KG1 (cell line): Measurements from ENCODE around the gene SPNS1.
"Not testable (repeated sequence)": the region's sequence is repeated elsewhere in the genome, so short reads cannot be mapped to it uniquely, and the experiment has no call there.

ENCODE experiments used
- DNase-seq: peaks from one replicate; lab custom pipeline; 2025; lab: John Stamatoyannopoulos, UW

Gene SPNS1

DNA sequence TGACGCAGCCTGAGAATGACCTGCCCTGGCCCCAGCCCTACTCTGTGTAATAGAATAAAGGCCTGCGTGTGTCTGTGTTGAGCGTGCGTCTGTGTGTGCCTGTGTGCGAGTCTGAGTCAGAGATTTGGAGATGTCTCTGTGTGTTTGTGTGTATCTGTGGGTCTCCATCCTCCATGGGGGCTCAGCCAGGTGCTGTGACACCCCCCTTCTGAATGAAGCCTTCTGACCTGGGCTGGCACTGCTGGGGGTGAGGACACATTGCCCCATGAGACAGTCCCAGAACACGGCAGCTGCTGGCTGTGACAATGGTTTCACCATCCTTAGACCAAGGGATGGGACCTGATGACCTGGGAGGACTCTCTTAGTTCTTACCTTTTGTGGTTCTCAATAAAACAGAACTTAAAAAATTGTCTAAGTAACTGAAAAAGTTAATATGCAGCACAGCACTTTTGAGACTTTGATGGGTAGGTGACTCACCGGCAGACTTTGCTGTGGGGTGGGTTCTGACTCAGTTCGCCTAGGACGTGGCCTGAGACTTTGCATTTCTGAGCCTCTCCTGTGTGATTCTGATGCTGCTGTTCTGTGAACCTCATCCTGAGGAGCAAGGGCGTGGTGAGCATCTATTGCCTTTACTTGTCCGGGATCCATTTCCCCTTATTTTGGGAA lies 15.9 kb downstream of the SPNS1 start:
- no peak for DNase-seq

DNA sequence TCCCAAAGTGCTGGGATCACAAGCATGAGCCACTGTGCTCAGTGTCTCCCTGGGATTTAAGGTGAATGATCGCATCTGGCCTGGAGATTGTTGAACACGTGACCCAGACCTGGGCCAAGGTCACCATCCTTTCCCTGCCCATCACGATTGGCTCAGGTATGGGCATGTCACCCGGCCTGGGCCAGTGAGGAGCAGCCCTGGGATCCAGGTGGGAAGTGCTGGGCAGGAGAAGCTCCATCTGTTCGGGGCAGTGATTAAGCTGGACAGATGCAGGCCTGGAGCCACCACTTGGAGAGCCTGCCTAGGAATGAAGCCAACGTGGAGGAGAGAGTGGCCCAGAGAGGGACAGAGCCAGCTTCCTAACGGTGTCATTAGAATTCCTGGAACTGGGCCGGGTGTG lies 17.1 kb downstream of the SPNS1 start:
- no peak for DNase-seq

DNA sequence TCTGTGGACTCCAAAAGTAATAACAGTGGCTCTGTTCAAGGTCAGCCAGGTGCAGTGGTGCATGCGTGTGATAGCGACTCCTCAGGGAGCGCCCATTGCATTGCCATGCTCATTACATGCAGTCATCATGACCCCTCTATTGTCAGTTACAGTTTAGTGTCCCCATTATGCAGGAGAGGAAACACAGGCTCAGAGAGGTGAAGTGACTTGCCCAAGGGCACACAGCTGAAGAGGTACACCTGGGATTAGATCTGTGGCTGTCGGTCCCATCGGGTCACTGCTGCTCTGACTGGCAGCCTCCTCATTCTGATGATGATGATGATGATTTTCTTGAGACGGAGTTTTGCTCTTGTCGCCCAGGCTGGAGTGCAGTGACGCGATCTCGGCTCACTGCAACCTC lies 17.9 kb downstream of the SPNS1 start:
- DNase-seq = no peak

DNA sequence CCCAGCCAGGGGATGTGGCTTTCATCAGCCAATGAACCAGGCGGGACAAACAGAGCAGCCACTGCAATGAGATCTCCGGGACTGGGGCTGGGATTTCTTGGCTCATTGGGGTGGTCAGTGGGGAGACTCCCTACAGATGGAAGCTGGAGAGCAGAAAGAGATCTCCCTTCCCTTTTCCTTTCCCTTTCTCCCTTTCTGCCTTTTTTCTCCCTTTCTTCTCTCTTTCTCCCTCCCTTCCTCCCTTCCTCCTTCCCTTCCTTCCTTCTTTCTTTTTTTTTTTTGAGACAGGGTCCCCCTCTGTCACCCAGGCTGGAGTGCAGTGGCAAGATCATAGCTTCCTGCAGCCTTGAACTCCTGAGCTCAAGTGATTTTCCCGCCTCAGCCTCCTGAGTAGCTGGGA lies 24.3 kb downstream of the SPNS1 start:
- no peak for DNase-seq

DNA sequence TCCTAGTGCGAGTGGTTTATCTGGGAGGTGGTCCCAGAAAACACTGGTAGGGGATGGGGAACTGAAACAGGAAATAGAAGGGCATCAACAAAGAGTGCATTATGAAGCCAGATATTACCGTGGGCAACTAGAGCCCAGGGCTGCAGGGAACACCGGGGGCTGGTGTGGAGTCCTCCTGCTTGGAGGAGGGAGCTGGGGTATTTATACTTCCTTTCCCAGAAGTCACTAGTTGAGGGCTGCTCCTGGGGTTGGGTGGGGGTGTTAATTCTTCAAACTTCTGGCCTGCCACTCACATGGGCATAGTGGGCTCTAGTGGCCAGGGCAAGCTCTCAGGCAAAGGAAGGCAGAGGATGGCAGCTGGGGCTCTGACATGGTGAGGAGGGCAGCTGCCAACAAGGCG lies 25.0 kb downstream of the SPNS1 start:
- DNase-seq = no peak

DNA sequence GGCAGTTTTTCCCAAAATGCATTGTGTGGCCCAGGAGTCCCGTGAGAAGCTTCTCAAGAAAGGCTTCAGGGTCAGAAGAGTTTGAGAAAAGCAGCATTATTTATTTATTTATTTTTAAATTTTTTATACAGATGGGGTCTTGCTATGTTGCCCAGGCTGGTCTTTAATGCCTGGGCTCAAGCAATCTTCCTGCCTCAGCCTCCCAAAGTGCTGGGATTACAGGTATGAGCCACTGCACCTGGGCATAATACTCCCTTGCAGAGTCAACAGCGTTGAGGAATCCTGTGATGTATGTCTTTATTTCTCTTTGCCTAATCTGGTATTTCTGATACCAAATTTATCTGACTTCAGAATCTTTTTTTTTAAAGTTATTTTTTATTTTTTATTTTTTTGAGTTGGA lies 25.4 kb downstream of the SPNS1 start:
- no peak for DNase-seq

DNA sequence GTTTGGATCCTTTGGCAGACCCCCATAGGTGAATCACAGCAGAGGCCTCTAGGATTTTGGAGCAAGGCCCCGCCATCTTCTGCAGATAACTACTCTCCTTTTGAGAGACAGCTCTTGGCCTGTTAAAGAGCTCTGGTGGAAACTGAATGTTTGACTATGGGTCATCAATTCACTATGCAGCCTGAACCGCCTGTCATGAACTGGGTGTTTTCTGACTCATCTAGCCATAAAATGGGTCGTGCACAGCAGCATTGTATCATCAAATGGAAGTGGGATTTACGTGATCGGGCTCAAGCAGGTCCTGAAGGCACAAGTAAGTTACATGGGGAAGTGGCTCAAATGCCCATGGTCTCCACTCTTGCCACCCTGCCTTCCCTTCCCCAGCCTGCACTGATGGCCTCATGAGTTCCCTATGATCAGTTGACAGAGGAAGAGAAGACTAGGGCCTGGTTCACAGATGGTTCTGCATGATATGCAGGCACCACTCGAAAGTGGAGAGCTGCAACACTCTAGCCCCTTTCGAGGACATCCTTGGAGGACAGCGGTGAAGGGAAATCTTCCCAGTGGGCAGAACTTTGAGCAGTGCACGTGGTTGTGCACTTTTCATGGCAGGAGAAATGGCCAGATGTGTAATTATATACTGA lies 30.0 kb downstream of the SPNS1 start:
- DNase-seq = not testable (repeated sequence)

DNA sequence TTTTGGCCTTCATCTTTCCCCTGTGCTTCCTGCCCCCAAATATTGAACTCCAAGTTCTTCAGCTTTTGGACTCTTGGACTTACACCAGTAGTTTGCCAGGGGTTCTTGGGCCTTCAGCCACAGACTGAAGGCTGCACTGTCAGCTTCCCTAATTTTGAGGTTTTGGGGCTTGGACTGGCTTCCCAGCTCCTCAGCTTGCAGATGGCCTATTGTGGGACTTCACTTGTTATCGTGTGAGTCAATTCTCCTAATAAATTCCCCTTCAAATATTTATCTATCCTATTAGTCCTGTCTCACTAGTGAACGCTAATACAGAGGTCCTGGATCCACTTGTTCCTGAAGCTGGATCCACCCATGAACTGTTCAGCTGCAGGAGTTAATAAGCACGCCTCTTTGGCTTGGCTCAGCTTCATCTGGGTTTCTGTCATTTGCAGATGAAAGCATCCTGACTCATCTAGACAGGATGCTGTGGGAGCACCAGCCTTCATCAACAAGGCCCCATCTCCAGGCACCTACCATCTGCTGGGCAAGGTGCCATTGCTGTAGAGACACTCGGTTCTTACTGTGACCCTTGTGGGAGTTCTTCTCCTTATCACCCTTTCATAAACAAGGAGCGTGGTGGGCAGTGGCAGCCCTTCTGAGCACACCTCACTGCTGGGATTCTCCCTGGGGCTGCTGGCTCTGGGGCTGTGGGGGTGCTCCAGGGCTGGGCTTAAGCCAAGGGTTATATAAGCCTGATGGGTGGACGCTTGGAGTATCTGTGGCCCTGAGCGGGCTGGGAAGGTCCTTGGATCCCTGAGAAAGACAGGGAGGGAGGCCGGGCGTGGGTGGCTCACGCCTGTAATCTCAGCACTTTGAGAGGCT lies 33.4 kb downstream of the SPNS1 start:
- DNase-seq = peak; percentile 25

DNA sequence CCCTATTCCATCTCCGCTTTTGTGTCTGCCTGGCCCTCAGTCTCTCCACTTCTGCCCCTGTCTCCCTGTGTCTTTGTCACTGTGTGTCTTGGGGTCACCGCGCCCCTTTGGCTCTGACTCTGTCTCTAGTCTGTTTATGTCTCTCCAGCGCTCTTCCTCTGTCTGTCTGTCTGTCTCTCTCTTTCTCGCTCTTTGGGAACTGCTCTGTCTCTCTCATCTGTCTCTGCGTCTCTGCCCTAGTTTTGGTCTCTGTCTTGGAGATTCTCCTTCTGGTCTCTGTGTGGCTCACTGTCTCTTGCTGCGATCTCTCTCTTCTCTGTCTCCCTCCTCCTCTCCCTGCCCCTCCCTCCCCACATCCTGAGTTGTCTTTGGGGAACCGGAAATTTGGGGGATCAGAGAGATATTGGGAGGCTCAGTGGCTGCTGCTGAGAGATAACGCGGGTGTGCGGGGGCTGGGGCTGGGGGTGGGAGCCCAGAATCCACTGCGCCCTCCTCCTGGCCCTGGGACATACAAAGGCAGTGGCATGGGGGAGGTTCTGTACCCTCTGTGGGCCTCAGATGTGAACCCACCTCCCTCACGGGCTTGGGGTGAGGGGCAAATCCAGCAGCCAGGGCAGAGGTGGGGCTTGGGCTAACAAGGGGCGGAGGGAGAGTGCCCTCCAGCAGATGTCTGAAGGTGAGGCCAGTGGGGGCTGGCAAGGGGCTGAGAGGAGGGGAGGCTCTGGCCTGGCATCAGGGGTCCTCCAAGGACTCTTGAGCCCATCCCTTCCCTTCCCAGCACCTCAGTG lies 34.7 kb downstream of the SPNS1 start:
- DNase-seq = peak; percentile 52

DNA sequence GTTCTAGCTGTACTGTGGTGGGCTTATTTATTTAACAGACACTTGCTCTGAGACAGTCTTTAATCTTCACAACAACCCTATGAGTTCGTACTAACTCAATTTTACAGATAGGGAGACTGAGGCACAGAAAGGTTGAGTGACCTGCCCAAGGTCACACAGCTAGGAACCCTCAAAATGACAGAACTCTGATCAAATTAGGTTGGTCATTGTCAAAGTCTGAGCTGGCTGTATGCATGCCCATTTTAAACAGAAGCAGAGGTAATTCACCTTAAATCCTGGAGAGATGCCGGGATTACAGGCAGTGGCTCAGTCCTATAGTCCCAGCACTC lies 35.2 kb downstream of the SPNS1 start:
- DNase-seq = no peak

DNA sequence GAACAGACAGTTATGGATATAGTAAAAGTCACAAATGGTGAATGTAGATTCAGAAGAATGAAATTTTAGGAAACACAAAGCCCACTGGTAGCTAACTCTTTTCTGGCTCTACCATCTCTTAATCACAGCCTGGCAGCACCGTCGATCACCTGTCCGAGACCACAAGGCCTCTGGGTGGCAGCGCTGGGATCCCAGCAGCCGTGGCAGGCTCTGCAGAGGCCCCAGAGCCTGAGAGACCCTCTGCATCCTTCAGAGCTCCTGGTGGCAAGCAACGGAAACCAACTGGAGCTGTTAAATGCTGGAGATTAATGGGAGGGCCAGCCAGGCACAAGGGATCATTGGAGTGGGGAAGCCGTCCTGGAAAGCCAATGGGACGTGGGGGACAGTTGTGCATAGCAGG lies 36.5 kb downstream of the SPNS1 start:
- no peak for DNase-seq

DNA sequence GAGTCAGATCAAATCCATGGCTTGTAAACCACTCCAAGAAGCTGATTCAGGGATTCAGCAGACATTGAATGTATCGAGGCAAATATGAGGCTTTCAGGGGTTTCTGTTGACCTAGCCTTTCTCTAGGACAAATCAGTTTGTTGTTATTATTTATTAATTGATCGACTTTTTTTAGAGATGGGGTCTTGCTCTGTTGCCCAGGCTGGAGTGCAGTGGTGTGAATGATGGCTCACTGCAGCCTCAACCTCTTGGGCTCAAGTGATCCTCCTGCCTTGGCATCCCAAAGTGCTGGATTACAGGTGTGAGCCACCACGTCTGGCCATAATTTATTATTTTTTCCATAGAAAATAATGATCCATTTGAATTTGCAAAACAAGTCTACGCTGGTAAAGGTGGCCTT lies 37.3 kb downstream of the SPNS1 start:
- no peak for DNase-seq

DNA sequence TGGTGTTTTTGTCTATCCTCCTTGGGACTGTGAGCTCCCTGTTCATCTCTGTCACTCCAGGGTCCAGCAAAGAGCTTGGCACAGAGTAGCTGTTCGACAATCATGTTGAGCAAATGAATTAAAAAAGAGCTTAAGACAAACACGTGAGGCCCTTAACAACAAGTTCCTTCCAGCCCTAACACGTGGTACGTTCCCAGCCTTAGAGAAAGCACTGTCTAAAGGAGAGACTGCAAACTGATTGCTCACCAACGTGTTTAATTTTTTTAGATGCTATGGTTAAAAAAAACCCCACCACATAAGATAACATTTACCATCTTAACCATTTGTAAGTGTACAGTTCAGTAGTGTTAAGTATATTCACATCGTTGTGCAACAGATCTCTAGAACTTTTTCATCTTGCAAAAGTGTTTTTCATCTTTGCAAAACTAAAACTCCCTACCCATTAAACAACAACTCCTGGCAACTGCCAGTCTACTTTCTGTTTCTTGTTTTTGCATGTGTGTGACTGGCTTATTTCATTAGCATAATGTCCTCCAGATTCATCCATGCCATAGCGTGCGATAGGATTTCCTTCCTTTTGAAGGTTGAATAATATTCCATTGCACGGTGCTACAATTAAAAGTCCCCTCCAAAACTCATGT lies 38.5 kb downstream of the SPNS1 start:
- no peak for DNase-seq

DNA sequence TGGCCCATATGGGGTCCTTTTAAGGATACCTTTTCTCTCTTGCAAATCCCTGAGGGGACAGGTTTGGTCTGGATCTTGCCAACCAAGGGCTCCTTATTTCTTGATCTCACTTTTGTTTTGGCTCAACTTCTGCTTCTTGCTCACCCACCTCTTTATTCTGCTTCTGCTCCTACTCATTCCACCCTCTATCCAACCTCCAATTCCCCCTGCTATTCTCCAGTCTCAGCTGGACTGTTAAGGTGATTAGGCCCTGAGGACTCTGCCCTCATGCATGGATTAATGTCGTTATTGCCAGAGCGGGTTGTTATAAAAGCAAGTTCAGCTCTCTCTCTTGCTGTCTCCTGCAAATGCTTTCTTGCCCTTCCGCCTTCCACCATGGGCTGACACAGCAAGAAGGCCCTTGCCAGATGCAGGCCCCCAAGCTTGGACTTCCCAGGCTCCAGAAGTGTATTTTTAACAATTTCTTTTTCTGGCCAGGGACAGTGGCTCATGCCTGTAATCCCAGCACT lies 40.0 kb downstream of the SPNS1 start:
- DNase-seq = no peak

DNA sequence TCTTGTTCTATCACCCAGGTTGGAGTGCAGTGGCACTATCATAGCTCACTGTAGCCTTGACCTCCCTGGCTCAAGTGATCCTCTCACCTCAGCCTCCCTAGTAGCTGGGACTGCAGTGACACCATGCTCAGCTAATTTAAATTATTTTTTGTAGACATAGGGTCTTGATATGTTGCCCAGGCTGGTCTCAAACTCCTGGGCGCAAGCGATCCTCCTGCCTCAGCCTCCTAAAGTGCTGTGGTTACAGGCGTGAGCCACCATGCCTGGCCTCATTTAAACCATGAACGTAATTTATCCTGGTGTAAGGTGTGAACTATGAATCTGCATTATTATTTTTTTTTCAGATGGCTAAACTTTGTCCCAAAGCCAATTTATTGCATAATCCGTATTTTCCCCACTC lies 47.6 kb downstream of the SPNS1 start:
- no peak for DNase-seq

DNA sequence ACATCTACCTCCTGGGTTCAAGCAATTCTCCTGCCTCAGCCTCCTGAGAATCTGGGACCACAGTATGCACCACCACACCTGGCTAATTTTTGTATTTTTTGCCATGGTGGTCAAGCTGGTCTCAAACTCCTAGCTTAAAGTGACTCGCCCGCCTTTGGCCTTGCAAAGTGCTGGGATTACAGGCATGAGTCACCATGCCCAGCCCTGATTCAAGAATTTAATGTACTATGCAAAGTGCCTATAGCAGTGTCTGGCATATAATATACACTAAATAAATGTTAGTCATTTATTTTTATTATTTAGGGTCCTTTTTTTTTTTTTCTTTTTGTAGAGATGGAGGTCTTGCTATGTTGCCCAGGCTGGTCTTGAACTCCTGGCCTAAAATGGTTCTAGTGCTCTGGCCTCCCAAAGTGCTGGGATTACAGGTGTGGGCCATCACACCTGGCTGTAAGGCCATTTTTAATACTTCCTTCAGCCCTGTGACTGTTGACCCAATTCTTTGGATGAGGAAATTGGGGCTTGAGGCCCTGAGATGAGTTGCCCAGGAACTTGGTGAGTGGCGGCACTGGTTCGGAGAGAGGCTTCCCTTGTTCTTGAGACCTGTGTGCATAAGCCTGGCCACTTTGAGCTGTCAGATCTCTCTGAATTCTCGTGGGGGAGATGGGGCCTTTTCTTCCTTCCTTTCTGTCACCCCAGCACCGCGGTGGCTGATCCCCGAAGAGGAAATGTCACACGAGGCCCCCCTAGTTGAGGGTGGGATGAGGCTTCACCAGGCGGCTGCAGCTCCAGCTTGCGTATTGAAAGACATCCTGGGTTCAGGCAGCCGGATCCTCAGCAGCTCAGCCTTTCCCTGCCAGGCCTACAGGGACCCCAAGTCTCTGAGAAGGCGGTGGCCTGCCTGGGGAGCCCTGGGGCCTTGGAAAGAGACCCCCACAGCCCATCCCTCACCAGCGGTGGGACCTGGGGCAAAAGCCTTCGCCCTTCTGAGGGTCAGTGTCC lies 49.0 kb downstream of the SPNS1 start:
- no peak for DNase-seq

DNA sequence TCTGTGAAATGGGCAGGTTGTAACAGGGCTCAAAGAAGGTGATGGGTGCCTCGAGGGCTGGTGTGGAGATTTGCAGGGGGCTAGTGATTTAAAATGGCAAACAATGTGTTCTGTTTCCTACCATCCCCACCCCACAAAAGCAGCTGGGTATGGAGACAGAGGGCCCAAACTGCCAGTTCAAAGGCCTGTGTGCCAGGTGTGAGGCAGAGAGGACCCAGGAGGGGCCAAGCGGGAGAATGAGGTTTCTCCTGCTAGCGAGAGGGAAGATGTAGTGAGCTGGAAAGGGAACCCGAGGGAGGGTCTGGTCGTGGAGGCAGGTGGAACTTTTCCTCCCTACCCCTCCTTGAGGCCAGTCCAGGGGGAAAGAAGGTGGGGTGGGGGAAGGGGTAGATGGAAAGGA lies 49.7 kb downstream of the SPNS1 start:
- no peak for DNase-seq

DNA sequence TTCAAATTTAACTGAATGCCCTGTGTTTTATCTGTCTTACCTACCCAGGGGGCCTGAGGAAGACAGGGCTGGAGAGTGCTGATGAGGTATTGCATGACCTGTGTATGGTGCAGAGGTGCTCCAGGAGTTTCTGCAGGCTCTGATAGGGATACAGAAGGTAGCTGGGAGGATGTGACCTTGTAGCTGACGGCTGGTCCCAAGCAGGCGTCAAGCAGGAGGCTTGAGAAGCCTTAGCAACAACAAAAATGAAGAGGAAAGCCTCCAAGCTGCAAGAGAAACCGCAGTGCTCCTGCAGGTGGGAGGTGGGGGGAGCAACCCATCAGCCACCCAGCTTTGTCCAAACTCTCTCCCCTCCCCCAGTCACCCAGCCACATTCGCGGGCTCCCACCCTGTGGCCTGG lies 50.6 kb downstream of the SPNS1 start:
- no peak for DNase-seq

DNA sequence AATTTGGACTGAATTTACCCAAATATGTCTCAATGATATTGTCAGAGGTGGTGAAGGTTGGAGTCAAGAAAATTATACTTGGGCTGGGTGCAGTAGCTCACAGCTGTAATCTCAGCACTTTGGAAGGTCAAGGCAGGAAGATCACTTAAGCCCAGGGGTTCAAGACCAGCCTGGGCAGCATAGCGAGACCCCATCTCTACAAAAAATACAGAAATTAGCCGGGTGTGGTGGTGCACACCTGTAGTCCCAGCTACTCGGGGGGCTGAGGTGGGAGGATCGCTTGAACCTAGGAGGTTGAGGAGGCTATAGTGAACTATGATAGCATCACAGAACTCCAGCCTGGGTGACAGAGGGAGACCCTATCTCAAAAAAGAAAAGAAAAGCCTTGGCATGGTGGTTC lies 51.2 kb downstream of the SPNS1 start:
- no peak for DNase-seq

DNA sequence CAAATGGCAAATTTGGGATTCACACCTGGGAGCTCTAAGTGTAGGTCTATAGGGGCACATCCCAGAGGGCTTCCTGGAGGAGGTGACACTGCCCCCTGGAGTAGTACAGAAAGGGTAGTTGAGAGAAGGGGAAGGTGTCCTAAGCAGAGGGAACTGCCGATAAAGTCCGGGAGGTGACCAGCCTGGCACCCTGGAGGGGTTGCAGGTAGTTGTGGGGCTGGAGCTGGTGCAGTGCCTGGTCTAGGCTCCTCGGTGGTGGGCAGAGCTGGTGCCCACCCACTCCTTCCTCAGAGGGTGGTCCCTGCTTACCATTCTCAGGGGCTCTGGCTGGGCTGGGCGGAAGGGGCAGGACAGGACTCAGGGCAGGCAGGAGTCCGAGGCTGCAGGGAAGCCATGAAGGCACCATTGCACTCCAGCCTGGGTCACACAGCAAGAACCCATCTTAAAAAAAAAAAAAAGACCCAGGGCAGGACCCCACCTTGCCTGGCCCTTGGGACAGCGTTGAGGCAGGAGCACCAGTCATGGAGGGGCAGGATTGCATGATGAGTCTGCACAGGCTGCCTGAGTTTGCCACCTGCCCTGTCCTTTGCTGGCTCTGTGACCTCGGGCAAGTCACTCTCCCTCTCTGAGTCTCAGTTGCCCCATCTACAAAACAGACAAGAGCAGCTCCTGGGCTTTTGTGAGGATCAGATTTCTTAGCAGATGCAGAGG lies 54.0 kb downstream of the SPNS1 start:
- no peak for DNase-seq
